Measurements from ENCODE around the gene U2AF2. TPM values are rescaled to one million over a fixed set of nuclear protein-coding genes. Genes with fewer than 3 reads are reported as not detected.

Gene U2AF2
- polyA plus RNA-seq, 2 of the 4 experiments (the other 2 are of a cell fraction) = 157 to 302 TPM

GRCh38 chr19:55609326-55609725 lies 45.5 kb upstream of the U2AF2 start:
- no peak for DNase-seq (ENCODE audit: low read depth in 1 of 2, low spot score in 1 of 2)
- POLR2A ChIA-PET = interaction anchor here (1.1 kb wide), 1 partner anchor 15 kb away, joined by 3 read pairs; the partner anchor contains the start of gene ZNF784
- Histone ChIP-seq H3K9me3 (no peaks in the 10 kb centered on the region), H3K4me2 (no peak overlapping the region), H3K4me1 (peaks cover 9% of the 10 kb centered on the region), H3K4me3 (no peak overlapping the region), H3K27ac (no peak overlapping the region)
- WGBS (ENCODE audit: missing lambda C conversion rate) = 89% methylated on average over 5 of the region's 5 CpGs
- no peak for ATAC-seq
- CTCF ChIA-PET = interaction anchor here (0.7 to 16.7 kb wide), 6 partner anchors 13 to 142 kb away, joined by 3 to 348 read pairs (median 30); partner anchors contain the start of gene ZNF784
- FAIRE-seq = no peak
- TF ChIP-seq CHD4 (IDR thresholded peaks at IDR 0.05; ENCODE audit: borderline replicate concordance) = no peak
- no peak for TF ChIP-seq RARB (CRISPR knock-in tag; IDR thresholded peaks at IDR 0.05)
- TF ChIP-seq PBX3 (IDR thresholded peaks at IDR 0.05) = no peak
- TF ChIP-seq CBX8 (IDR thresholded peaks at IDR 0.05) = no peak
- no peak for TF ChIP-seq HOXB5 (CRISPR knock-in tag; IDR thresholded peaks at IDR 0.05)
- TF ChIP-seq ATOH8 (CRISPR knock-in tag; IDR thresholded peaks at IDR 0.05; ENCODE audit: low read depth) = no peak
- no peak for TF ChIP-seq RCOR1 (IDR thresholded peaks at IDR 0.05; ENCODE audit: low read depth, low read length)
- TF ChIP-seq ZC3H11A (IDR thresholded peaks at IDR 0.05) = no peak

- no peak overlapping the region for H3K27ac ChIP-seq
- ATAC-seq = no peak
- no peak overlapping the region for H3K4me2 ChIP-seq
- CTCF ChIA-PET = interaction anchor here (0.6 to 16.7 kb wide), 7 partner anchors 11 to 193 kb away, joined by 3 to 348 read pairs (median 12); partner anchors contain the start of gene ZNF784
- H3K9me3 ChIP-seq = no peaks in the 10 kb centered on the region
- no peak overlapping the region for H3K4me3 ChIP-seq
- POLR2A ChIA-PET = interaction anchor here (0.6 to 1.3 kb wide), 3 partner anchors 12 to 467 kb away, joined by 3 to 4 read pairs (median 3); partner anchors contain the start of genes FIZ1 and ZNF784
- no peak for DNase-seq (ENCODE audit: low read depth in 1 of 2, low spot score in 1 of 2)
- TF ChIP-seq MYC (IDR thresholded peaks at IDR 0.05; ENCODE audit: borderline replicate concordance, low read length) (no peak), CBX8 (IDR thresholded peaks at IDR 0.05) (no peak), FOSB (CRISPR knock-in tag; IDR thresholded peaks at IDR 0.05) (no peak), ZNF302 (CRISPR knock-in tag; IDR thresholded peaks at IDR 0.05) (no peak), SREBF2 (IDR thresholded peaks at IDR 0.05) (no peak)
- peaks cover 8% of the 10 kb centered on the region for H3K4me1 ChIP-seq
- FAIRE-seq = no peak
- WGBS (ENCODE audit: missing lambda C conversion rate) = 78% methylated on average over 15 of the region's 15 CpGs
These were observed 43.4 kb upstream of the U2AF2 start for GRCh38 chr19:55611300-55611982.

- Histone ChIP-seq H3K9me3 (no peaks in the 10 kb centered on the region), H3K4me3 (no peak overlapping the region), H3K27ac (no peak overlapping the region), H3K4me2 (no peak overlapping the region), H3K4me1 (peaks cover 2% of the 10 kb centered on the region; the same call in 1 of the 3 replicates)
- CTCF ChIA-PET = interaction anchor here (1.2 to 16.7 kb wide), 5 partner anchors 10 to 194 kb away, joined by 3 to 348 read pairs (median 13); partner anchors contain the start of gene ZNF784
- FAIRE-seq (no peak), ATAC-seq (no peak), DNase-seq (ENCODE audit: low read depth in 1 of 2, low spot score in 1 of 2) (no peak)
- 80% methylated on average over 3 of the region's 3 CpGs for WGBS (ENCODE audit: missing lambda C conversion rate)
- POLR2A ChIA-PET = interaction anchor here (1.3 kb wide), 1 partner anchor 12 kb away, joined by 4 read pairs; the partner anchor contains the start of gene ZNF784
- peak; percentile 32 for TF ChIP-seq MAFK (IDR thresholded peaks at IDR 0.05; ENCODE audit: partially characterized antibody)
- no peak for TF ChIP-seq HOXA7 (CRISPR knock-in tag; IDR thresholded peaks at IDR 0.05)
These were observed 42.7 kb upstream of the U2AF2 start for GRCh38 chr19:55611983-55612645.

GRCh38 chr19:55613396-55613795 lies 41.4 kb upstream of the U2AF2 start:
- Histone ChIP-seq H3K4me2 (no peak overlapping the region), H3K27ac (no peak overlapping the region), H3K4me1 (no peaks in the 10 kb centered on the region), H3K4me3 (no peak overlapping the region), H3K9me3 (no peaks in the 10 kb centered on the region)
- FAIRE-seq = no peak
- ATAC-seq = no peak
- WGBS (ENCODE audit: missing lambda C conversion rate) = 96% methylated on average over 27 of the region's 27 CpGs
- TF ChIP-seq GATA3 (IDR thresholded peaks at IDR 0.05; ENCODE audit: borderline replicate concordance) = no peak
- no peak for TF ChIP-seq MAX (IDR thresholded peaks at IDR 0.05)
- ChIA-PET CTCF (interaction anchor here (1.5 to 16.7 kb wide), 4 partner anchors 9 to 146 kb away, joined by 8 to 348 read pairs (median 80); partner anchors contain the start of gene ZNF784), POLR2A (interaction anchor here (0.7 kb wide), 1 partner anchor 11 kb away, joined by 3 read pairs; the partner anchor contains the start of gene ZNF784)
- DNase-seq (ENCODE audit: low read depth in 1 of 2, low spot score in 1 of 2) = no peak
